ENCODE measurements around the gene AVL9. TPM values are rescaled to one million over a fixed set of nuclear protein-coding genes. Genes with fewer than 3 reads are reported as not detected.

Gene AVL9
- total RNA-seq, 1 donor from 2014 or later: 21.2 TPM

DNA sequence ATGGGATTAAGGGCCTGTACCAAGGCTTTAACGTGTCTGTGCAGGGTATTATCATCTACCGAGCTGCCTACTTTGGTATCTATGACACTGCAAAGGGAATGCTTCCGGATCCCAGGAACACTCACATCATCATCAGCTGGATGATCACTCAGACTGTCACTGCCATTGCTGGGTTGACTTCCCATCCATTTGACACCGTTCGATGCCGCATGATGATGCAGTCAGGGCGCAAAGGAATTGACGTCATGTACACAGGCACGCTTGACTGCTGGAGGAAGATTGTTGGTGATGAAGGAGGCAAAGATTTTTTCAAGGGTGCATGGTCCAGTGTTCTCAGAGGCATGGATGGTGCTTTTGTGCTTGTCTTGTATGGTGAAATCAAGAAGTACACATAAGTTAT is 23.3 kb upstream of the AVL9 start:
- Mint-ChIP-seq H3K27ac (ENCODE audit: unreplicated experiment) (no peak overlapping the region), H3K27me3 (ENCODE audit: unreplicated experiment) (no peaks in the 10 kb centered on the region), H3K4me1 (ENCODE audit: unreplicated experiment) (peaks cover 26% of the 10 kb centered on the region), H3K9me3 (ENCODE audit: unreplicated experiment) (no peaks in the 10 kb centered on the region), H3K36me3 (ENCODE audit: unreplicated experiment) (no peaks in the 10 kb centered on the region), H3K4me3 (ENCODE audit: unreplicated experiment) (no peak overlapping the region)
- DNase-seq (ENCODE audit: extremely low spot score, unreplicated experiment): no peak
- TF ChIP-seq, protein P1, sequence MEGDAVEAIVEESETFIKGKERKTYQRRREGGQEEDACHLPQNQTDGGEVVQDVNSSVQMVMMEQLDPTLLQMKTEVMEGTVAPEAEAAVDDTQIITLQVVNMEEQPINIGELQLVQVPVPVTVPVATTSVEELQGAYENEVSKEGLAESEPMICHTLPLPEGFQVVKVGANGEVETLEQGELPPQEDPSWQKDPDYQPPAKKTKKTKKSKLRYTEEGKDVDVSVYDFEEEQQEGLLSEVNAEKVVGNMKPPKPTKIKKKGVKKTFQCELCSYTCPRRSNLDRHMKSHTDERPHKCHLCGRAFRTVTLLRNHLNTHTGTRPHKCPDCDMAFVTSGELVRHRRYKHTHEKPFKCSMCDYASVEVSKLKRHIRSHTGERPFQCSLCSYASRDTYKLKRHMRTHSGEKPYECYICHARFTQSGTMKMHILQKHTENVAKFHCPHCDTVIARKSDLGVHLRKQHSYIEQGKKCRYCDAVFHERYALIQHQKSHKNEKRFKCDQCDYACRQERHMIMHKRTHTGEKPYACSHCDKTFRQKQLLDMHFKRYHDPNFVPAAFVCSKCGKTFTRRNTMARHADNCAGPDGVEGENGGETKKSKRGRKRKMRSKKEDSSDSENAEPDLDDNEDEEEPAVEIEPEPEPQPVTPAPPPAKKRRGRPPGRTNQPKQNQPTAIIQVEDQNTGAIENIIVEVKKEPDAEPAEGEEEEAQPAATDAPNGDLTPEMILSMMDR (IDR thresholded peaks at IDR 0.05): no peak

DNA sequence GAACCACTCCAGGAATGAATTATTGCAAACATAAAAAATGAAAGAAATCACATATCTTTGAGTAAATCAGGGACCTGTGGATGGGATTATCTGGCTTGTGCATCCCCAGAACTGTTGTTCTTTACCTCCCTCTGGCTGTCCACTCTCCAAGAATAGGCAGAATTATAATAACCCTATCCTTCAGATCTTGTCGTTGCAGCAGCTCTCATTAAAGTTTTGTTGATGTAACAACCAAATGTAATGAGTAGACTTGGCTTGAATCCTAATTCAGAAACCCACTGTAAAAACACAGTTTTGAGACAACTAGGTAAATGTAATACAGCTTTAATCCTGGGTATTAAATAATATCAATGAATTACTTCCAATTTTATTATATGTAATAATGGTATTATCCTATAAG is 21.3 kb upstream of the AVL9 start:
- Mint-ChIP-seq H3K27me3 (ENCODE audit: unreplicated experiment) (no peaks in the 10 kb centered on the region), H3K27ac (ENCODE audit: unreplicated experiment) (peak overlapping the region; percentile 58)
- TF ChIP-seq, protein P1 (IDR thresholded peaks at IDR 0.05): no peak

DNA sequence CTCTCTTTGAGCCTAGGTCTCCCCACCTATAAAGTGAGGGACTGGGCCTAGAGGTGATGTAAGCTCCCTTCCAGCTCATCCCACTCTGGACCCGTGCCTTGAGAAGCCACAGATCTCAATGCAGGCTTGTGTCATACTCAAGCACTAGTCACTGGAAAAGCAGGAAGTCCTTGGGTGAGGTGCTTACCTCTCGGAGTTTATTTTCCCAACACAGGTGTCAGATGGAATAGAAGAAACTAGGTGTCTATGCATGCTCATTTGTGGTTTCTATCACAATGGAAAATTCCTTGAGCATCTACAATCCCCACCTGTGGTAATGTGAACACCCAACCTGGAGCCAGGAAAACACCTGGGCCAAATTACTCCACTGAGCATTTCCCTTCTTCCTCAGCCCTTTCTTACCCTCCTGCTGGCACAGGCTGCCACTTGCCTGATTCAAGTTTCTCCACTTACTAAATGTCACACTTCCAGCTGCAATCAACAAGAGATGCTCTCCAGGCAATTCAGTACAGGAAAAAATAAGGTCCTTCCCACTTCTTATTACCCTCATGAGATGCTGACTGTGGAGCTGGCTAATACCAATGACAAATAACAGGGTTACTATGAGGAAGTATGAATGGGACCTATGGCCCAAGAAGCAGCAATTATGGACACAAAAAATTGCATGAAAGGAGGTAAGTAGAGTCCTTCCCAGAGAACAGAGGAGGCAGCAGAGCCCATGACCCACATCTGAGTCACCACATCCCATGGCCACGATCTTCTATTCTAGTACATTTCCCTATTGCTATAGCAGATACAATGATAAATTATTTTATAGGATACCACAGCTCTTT is 18.3 kb upstream of the AVL9 start:
- Mint-ChIP-seq H3K4me1 (ENCODE audit: unreplicated experiment) (peaks cover 48% of the 10 kb centered on the region), H3K36me3 (ENCODE audit: unreplicated experiment) (no peaks in the 10 kb centered on the region), H3K27me3 (ENCODE audit: unreplicated experiment) (no peaks in the 10 kb centered on the region), H3K27ac (ENCODE audit: unreplicated experiment) (no peak overlapping the region), H3K4me3 (ENCODE audit: unreplicated experiment) (no peak overlapping the region), H3K9me3 (ENCODE audit: unreplicated experiment) (no peaks in the 10 kb centered on the region)
- DNase-seq (ENCODE audit: extremely low spot score, unreplicated experiment): no peak
- TF ChIP-seq, protein P1 (IDR thresholded peaks at IDR 0.05): no peak

More for the DNA sequence above, 21.3 kb upstream of the AVL9 start:
- H3K4me3 Mint-ChIP-seq (ENCODE audit: unreplicated experiment): no peak overlapping the region
- no peaks in the 10 kb centered on the region for H3K9me3 Mint-ChIP-seq (ENCODE audit: unreplicated experiment)
- peaks cover 37% of the 10 kb centered on the region for H3K4me1 Mint-ChIP-seq (ENCODE audit: unreplicated experiment)
- no peaks in the 10 kb centered on the region for H3K36me3 Mint-ChIP-seq (ENCODE audit: unreplicated experiment)
- no peak for DNase-seq (ENCODE audit: extremely low spot score, unreplicated experiment)

DNA sequence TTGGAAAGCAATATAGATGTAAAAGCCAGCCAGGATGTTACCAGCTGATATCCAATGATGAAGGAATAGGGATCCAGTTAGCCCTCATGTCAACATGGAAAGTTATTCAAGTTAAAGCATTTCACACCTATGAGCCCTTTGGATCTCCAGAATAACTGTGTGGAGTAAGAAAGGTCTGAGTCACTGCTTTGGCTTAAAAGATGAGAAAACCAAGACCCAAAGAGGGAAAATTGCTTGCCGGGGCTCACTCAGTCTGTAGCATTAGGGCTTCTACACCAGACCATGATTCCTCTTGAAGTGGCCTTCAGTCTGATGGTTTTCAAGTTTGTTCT is 17.7 kb upstream of the AVL9 start:
- Mint-ChIP-seq H3K36me3 (ENCODE audit: unreplicated experiment) (no peaks in the 10 kb centered on the region), H3K9me3 (ENCODE audit: unreplicated experiment) (no peaks in the 10 kb centered on the region), H3K4me3 (ENCODE audit: unreplicated experiment) (no peak overlapping the region), H3K27me3 (ENCODE audit: unreplicated experiment) (no peaks in the 10 kb centered on the region), H3K27ac (ENCODE audit: unreplicated experiment) (no peak overlapping the region), H3K4me1 (ENCODE audit: unreplicated experiment) (peaks cover 48% of the 10 kb centered on the region)
- no peak for DNase-seq (ENCODE audit: extremely low spot score, unreplicated experiment)
- TF ChIP-seq, protein P1 (IDR thresholded peaks at IDR 0.05): no peak

DNA sequence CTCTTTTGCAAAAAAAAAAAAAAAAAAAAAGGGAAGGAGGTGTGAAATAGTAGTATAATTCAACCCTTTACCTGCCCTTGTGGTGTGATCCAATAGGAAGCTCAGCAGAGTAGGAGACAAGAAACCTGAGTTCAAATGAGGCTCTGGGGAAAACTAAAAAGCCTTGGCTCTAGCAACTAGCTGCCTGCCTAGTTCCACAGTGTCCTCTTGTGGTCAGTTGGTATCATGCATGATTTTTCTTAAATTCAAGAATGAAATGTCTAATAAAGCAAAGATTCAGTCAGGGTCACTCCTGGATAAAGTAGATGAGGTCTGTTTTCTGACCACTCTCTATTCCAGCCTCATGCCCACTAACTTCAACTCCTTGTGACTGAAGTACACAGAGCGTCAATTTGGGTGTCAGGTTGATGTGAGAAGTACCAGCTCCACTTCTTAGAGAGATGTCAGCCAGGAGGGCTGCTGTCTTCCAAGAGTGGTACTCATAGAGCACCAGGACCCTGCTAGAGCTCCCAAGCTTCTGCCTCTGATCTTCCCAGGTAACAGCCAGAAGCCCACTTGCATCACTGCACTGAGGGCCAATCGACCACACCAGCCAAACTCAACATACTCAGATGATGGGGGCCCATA is 15.6 kb upstream of the AVL9 start:
- DNase-seq (ENCODE audit: extremely low spot score, unreplicated experiment): no peak
- H3K9me3 Mint-ChIP-seq (ENCODE audit: unreplicated experiment): no peaks in the 10 kb centered on the region
- TF ChIP-seq, protein P1 (IDR thresholded peaks at IDR 0.05): peak; percentile 87

More for the DNA sequence above, 15.6 kb upstream of the AVL9 start:
- Mint-ChIP-seq H3K27me3 (ENCODE audit: unreplicated experiment) (no peaks in the 10 kb centered on the region), H3K4me1 (ENCODE audit: unreplicated experiment) (peaks cover 34% of the 10 kb centered on the region), H3K4me3 (ENCODE audit: unreplicated experiment) (no peak overlapping the region), H3K36me3 (ENCODE audit: unreplicated experiment) (no peaks in the 10 kb centered on the region), H3K27ac (ENCODE audit: unreplicated experiment) (no peak overlapping the region)
